ENCODE measurements around the gene PLD1.
"Not testable (repeated sequence)": the region's sequence is repeated elsewhere in the genome, so short reads cannot be mapped to it uniquely, and the experiment has no call there.

PLD1 gene

GRCh38 chr3:171736556-171736955 is 73.7 kb downstream of the PLD1 start:
- FAIRE-seq: no peak

GRCh38 chr3:171733561-171733960 is 76.7 kb downstream of the PLD1 start:
- FAIRE-seq: no peak

- FAIRE-seq: no peak
Measured at GRCh38 chr3:171732756-171733155, 77.5 kb downstream of the PLD1 start.

- no peak for FAIRE-seq
Measured at GRCh38 chr3:171731691-171732090, 78.6 kb downstream of the PLD1 start.

- FAIRE-seq: no peak
Measured at GRCh38 chr3:171729452-171730334, 80.6 kb downstream of the PLD1 start.

- FAIRE-seq: no peak
Measured at GRCh38 chr3:171727288-171727687, 83.0 kb downstream of the PLD1 start.

GRCh38 chr3:171718493-171719185 is 91.6 kb downstream of the PLD1 start:
- no peak for FAIRE-seq

- FAIRE-seq: no peak
Measured at GRCh38 chr3:171715155-171715554, 95.1 kb downstream of the PLD1 start.

GRCh38 chr3:171712171-171712938 is 97.9 kb downstream of the PLD1 start:
- no peak for FAIRE-seq

- FAIRE-seq: no peak
Measured at GRCh38 chr3:171711461-171712170, 98.7 kb downstream of the PLD1 start.

- no peak for FAIRE-seq
Measured at GRCh38 chr3:171710359-171710758, 99.9 kb downstream of the PLD1 start.

- no peak for FAIRE-seq
Measured at GRCh38 chr3:171704814-171705213, 105.5 kb downstream of the PLD1 start.

- FAIRE-seq: no peak
Measured at GRCh38 chr3:171704002-171704401, 106.3 kb downstream of the PLD1 start.

- FAIRE-seq: no peak
Measured at GRCh38 chr3:171703144-171703543, 107.1 kb downstream of the PLD1 start.

- FAIRE-seq: no peak
Measured at GRCh38 chr3:171700653-171701052, 109.6 kb downstream of the PLD1 start.

- no peak for FAIRE-seq
Measured at GRCh38 chr3:171700157-171700556, 110.1 kb downstream of the PLD1 start.

- no peak for FAIRE-seq
Measured at GRCh38 chr3:171699601-171700000, 110.7 kb downstream of the PLD1 start.

GRCh38 chr3:171696805-171697204 is 113.5 kb downstream of the PLD1 start:
- no peak for FAIRE-seq

GRCh38 chr3:171695426-171695825 is 114.9 kb downstream of the PLD1 start:
- FAIRE-seq: no peak

GRCh38 chr3:171694888-171695287 is 115.4 kb downstream of the PLD1 start:
- FAIRE-seq: peak; percentile 87

GRCh38 chr3:171692551-171692950 is 117.7 kb downstream of the PLD1 start:
- not testable (repeated sequence) for FAIRE-seq

- peak; percentile 75 for FAIRE-seq
Measured at GRCh38 chr3:171691485-171691884, 118.8 kb downstream of the PLD1 start.

- no peak for FAIRE-seq
Measured at GRCh38 chr3:171690281-171690680, 120.0 kb downstream of the PLD1 start.

Data from colon (tissue), 2 donors.